ENCODE data around the gene HMGCS2.

- TF ChIP-seq YY1 (IDR thresholded peaks at IDR 0.05; ENCODE audit: insufficient read depth, insufficient read length) (no peak), SUZ12 (IDR thresholded peaks at IDR 0.05; ENCODE audit: extremely low read depth, insufficient read depth, insufficient read length) (no peak)
These were observed 31.0 kb upstream of the HMGCS2 start for GRCh38 chr1:119799599-119800177.
